ENCODE measurements around the gene TRPM2. TPM values are rescaled to one million over a fixed set of nuclear protein-coding genes. Genes with fewer than 3 reads are reported as not detected.

Gene TRPM2
- total and polyA plus RNA-seq, 2 of the 13 experiments (the other 11 are each of a cell fraction or from before 2014, with no cell fraction given) = 0.07 to 0.20 TPM

GRCh38 chr21:44375761-44376241 lies 22.4 kb downstream of the TRPM2 start:
- no peak overlapping the region for H3K27ac ChIP-seq (ENCODE audit: extremely low read length, insufficient read depth, low read length)
- H3K27me3 ChIP-seq (ENCODE audit: control insufficient read depth in 1 of 2, insufficient read depth in 2 of 2, low read length in 2 of 2) = peaks cover 16 to 51% of the 10 kb centered on the region in 2 experiments
- no TSS peak for BruUV-seq (replicated peaks)
- no peak overlapping the region for H3K9ac ChIP-seq (ENCODE audit: insufficient read depth, low read depth, low read length)
- ChIA-PET CTCF (ENCODE audit: low intra/inter-chr PET ratio, low total read pairs) (no interaction called here), POLR2A (no interaction called here)
- H3K4me1 ChIP-seq (ENCODE audit: insufficient read depth, low read length) = peaks cover 2% of the 10 kb centered on the region
- no peaks in the 10 kb centered on the region for H3K36me3 ChIP-seq (replicated peaks in 1 of 2; ENCODE audit: control insufficient read depth in 1 of 2, insufficient read depth in 2 of 2, low read length in 2 of 2)
- FAIRE-seq (no peak), ATAC-seq (no peak), DNase-seq (ENCODE audit: low spot score) (no peak)
- H4K20me1 ChIP-seq (ENCODE audit: insufficient read depth, low read length) = no peaks in the 10 kb centered on the region
- H3K4me3 ChIP-seq (replicated peaks in 1 of 3; ENCODE audit: insufficient read depth in 1 of 3, low read depth in 2 of 3, low read length in 3 of 3) = no peak overlapping the region
- intact Hi-C loops (cut with micrococcal nuclease; ENCODE audit: unreplicated experiment) (no loop called here), in situ Hi-C loops (cut with HindIII; ENCODE audit: extremely low pct_ligation_motif_present, low pct_unique_long_range_greater_than_20kb) (loop anchor here (5.0 kb wide), 2 partner anchors 52 to 106 kb away; no protein-coding TSS in a partner anchor)
- H3K79me2 ChIP-seq (ENCODE audit: insufficient read depth, low read length) = no peaks in the 10 kb centered on the region
- H2AFZ ChIP-seq (ENCODE audit: low read length) = no peak overlapping the region
- WGBS (ENCODE audit: low lambda C conversion rate) = 35% methylated on average over 15 of the region's 19 CpGs
- no peak overlapping the region for H3K4me2 ChIP-seq (ENCODE audit: low read depth, low read length)
- no peaks in the 10 kb centered on the region for H3K9me3 ChIP-seq (ENCODE audit: low read length)
- TF ChIP-seq TRIM22 (IDR thresholded peaks at IDR 0.05) (no peak), ELF4 (CRISPR knock-in tag; IDR thresholded peaks at IDR 0.05; ENCODE audit: borderline replicate concordance) (no peak), CREB1 (IDR thresholded peaks at IDR 0.05) (no peak), CREB1 (CRISPR knock-in tag; IDR thresholded peaks at IDR 0.05) (no peak), NR2C2 (CRISPR knock-in tag; IDR thresholded peaks at IDR 0.05; ENCODE audit: borderline replicate concordance) (no peak), KAT8 (CRISPR knock-in tag; IDR thresholded peaks at IDR 0.05) (no peak), ATF5 (CRISPR knock-in tag; IDR thresholded peaks at IDR 0.05; ENCODE audit: low read depth) (no peak), ZNF362 (CRISPR knock-in tag; IDR thresholded peaks at IDR 0.05; ENCODE audit: borderline replicate concordance) (no peak), ZNF512B (CRISPR knock-in tag; IDR thresholded peaks at IDR 0.05; ENCODE audit: borderline replicate concordance) (no peak), ZNF430 (CRISPR knock-in tag; IDR thresholded peaks at IDR 0.05) (no peak), ZNF20 (CRISPR knock-in tag; IDR thresholded peaks at IDR 0.05) (no peak), KLF15 (CRISPR knock-in tag; IDR thresholded peaks at IDR 0.05; ENCODE audit: borderline replicate concordance) (no peak), THAP9 (CRISPR knock-in tag; IDR thresholded peaks at IDR 0.05; ENCODE audit: borderline replicate concordance) (no peak), ZNF614 (CRISPR knock-in tag; IDR thresholded peaks at IDR 0.05; ENCODE audit: borderline replicate concordance) (no peak), ZSCAN20 (CRISPR knock-in tag; IDR thresholded peaks at IDR 0.05; ENCODE audit: borderline replicate concordance) (no peak), ZNF225 (CRISPR knock-in tag; IDR thresholded peaks at IDR 0.05) (no peak)

Data from HepG2 (cell line).